SK-N-SH treated with all-trans-retinoic acid at 6 μM for 48 hours (cell line): ENCODE data around the gene PSMD14.

Experiments
- ATAC-seq: fragments of 200-7000 bp; cut with Tn5 transposase; 3 replicates; pipeline ENCODE4 v1.9.1; 2020; ENCODE audit warnings: mild to moderate bottlenecking, moderate library complexity
- ARNTL ChIP-seq: fragments of 450-650 bp; formaldehyde crosslinking; IDR thresholded peaks from 2 replicates; pipeline ENCODE4 v1.5.0; 2020; ENCODE audit warnings: low read depth, mild to moderate bottlenecking, moderate library complexity, borderline replicate concordance
- BACH2 ChIP-seq: fragments of 250-450 bp; sonication (Bioruptor Pico); IDR thresholded peaks from 2 replicates; pipeline ENCODE4 v1.9.0; 2021; ENCODE audit warnings: mild to moderate bottlenecking, borderline replicate concordance
- CREB5 ChIP-seq: fragments of 250-450 bp; sonication (Bioruptor Pico); IDR thresholded peaks from 2 replicates; pipeline ENCODE4 v1.5.1; 2020; ENCODE audit warnings: low read depth, mild to moderate bottlenecking, moderate library complexity
- CSDC2 ChIP-seq: fragments of 250-450 bp; sonication (Bioruptor Pico); IDR thresholded peaks from 2 replicates; pipeline ENCODE4 v1.5.0; 2020; ENCODE audit warnings: mild to moderate bottlenecking, moderate library complexity
- CSRNP3 ChIP-seq: fragments of 250-450 bp; sonication (Bioruptor Pico); IDR thresholded peaks from 2 replicates; pipeline ENCODE4 v1.5.1; 2021; ENCODE audit warnings: mild to moderate bottlenecking, moderate library complexity
- GLIS3 ChIP-seq: fragments of 250-450 bp; sonication (Bioruptor Pico); IDR thresholded peaks from 2 replicates; pipeline ENCODE4 v1.5.0; 2020; ENCODE audit warnings: mild to moderate bottlenecking, moderate library complexity
- ISL1 ChIP-seq: fragments of 250-450 bp; sonication (Bioruptor Pico); IDR thresholded peaks from 2 replicates; pipeline ENCODE4 v2.1.2; 2022; ENCODE audit warnings: mild to moderate bottlenecking, moderate library complexity
- OSR1 ChIP-seq: fragments of 250-450 bp; sonication (Bioruptor Pico); IDR thresholded peaks from 2 replicates; pipeline ENCODE4 v1.8.0; 2022; ENCODE audit warnings: moderate library complexity, mild to moderate bottlenecking, inconsistent platforms
- PATZ1 ChIP-seq: fragments of 250-450 bp; sonication (Bioruptor Pico); IDR thresholded peaks from 2 replicates; pipeline ENCODE4 v1.8.0; 2020; ENCODE audit warnings: mild to moderate bottlenecking, moderate library complexity, borderline replicate concordance
- POU6F1 ChIP-seq: fragments of 250-450 bp; sonication (Bioruptor Pico); IDR thresholded peaks from 2 replicates; pipeline ENCODE4 v1.8.0; 2021; ENCODE audit warnings: low read depth, mild to moderate bottlenecking, moderate library complexity, borderline replicate concordance
- PPARA ChIP-seq: fragments of 250-450 bp; sonication (Bioruptor Pico); IDR thresholded peaks from 2 replicates; pipeline ENCODE4 v1.5.0; 2020; ENCODE audit warnings: mild to moderate bottlenecking, borderline replicate concordance
- RARB ChIP-seq: fragments of 250-450 bp; sonication (Bioruptor Pico); IDR thresholded peaks from 2 replicates; pipeline ENCODE4 v1.8.0; 2021; ENCODE audit warnings: mild to moderate bottlenecking, moderate library complexity
- SNAI2 ChIP-seq: fragments of 250-450 bp; sonication (Bioruptor Pico); IDR thresholded peaks from 2 replicates; pipeline ENCODE4 v1.5.0; 2020; ENCODE audit warnings: mild to moderate bottlenecking, moderate library complexity
- TCF4 ChIP-seq: fragments of 250-450 bp; sonication (Bioruptor Pico); IDR thresholded peaks from 2 replicates; pipeline ENCODE4 v1.8.0; 2021; ENCODE audit warnings: mild to moderate bottlenecking, moderate library complexity, borderline replicate concordance
- TOX ChIP-seq: fragments of 250-450 bp; sonication (Bioruptor Pico); IDR thresholded peaks from 2 replicates; pipeline ENCODE4 v1.8.0; 2021; ENCODE audit warnings: mild to moderate bottlenecking, moderate library complexity, borderline replicate concordance
- TSHZ2 ChIP-seq: fragments of 250-450 bp; sonication (Bioruptor Pico); IDR thresholded peaks from 2 replicates; pipeline ENCODE4 v1.5.0; 2020; ENCODE audit warnings: mild to moderate bottlenecking, moderate library complexity
- ZC3H10 ChIP-seq: fragments of 250-450 bp; sonication (Bioruptor Pico); IDR thresholded peaks from 2 replicates; pipeline ENCODE4 v1.5.1; 2021; ENCODE audit warnings: mild to moderate bottlenecking, moderate library complexity
- ZFP3 ChIP-seq: fragments of 250-450 bp; sonication (Bioruptor Pico); IDR thresholded peaks from 2 replicates; pipeline ENCODE4 v1.5.0; 2020; ENCODE audit warnings: mild to moderate bottlenecking, moderate library complexity
- ZNF565 ChIP-seq: fragments of 450-650 bp; formaldehyde crosslinking; conservative IDR thresholded peaks from 2 replicates; pipeline ENCODE4 v1.5.0; 2020; ENCODE audit warnings: low read depth, mild to moderate bottlenecking, moderate library complexity
- ZNF8 ChIP-seq: fragments of 450-650 bp; formaldehyde crosslinking; IDR thresholded peaks from 2 replicates; pipeline ENCODE4 v1.5.0; 2020; ENCODE audit warnings: mild to moderate bottlenecking, moderate library complexity

The PSMD14 gene

GRCh38 chr2:161430386-161430785 is 122.2 kb downstream of the PSMD14 start:
- ATAC-seq: no peak
- TF ChIP-seq ARNTL (CRISPR knock-in tag): no peak
- no peak for TF ChIP-seq CREB5 (CRISPR knock-in tag)
- TF ChIP-seq ZNF565 (CRISPR knock-in tag): no peak
- no peak for TF ChIP-seq TOX (CRISPR knock-in tag)
- TF ChIP-seq RARB (CRISPR knock-in tag): no peak
- TF ChIP-seq BACH2 (CRISPR knock-in tag): no peak
- TF ChIP-seq ISL1 (CRISPR knock-in tag): no peak
- TF ChIP-seq TSHZ2 (CRISPR knock-in tag): no peak
- no peak for TF ChIP-seq ZNF8 (CRISPR knock-in tag)
- TF ChIP-seq ZC3H10 (CRISPR knock-in tag): no peak
- no peak for TF ChIP-seq GLIS3 (CRISPR knock-in tag)

GRCh38 chr2:161432107-161432506 is 123.9 kb downstream of the PSMD14 start:
- no peak for ATAC-seq
- TF ChIP-seq OSR1 (CRISPR knock-in tag) (no peak), ZNF8 (CRISPR knock-in tag) (no peak), RARB (CRISPR knock-in tag) (no peak), TOX (CRISPR knock-in tag) (no peak), SNAI2 (no peak), TSHZ2 (CRISPR knock-in tag) (no peak), PPARA (CRISPR knock-in tag) (no peak), PATZ1 (CRISPR knock-in tag) (no peak), GLIS3 (CRISPR knock-in tag) (no peak), CSRNP3 (no peak), TCF4 (CRISPR knock-in tag) (no peak), ZFP3 (CRISPR knock-in tag) (no peak), POU6F1 (CRISPR knock-in tag) (no peak), ZC3H10 (CRISPR knock-in tag) (no peak), CSDC2 (CRISPR knock-in tag) (no peak)
